Stimulated activated CD4-positive, alpha-beta T cell treated with anti-CD3 and anti-CD28 coated beads, Interleukin-4, amount 100 ng/mL, for 4 hours (primary cell): Measurements from ENCODE around the gene CCDC167.

Experiments
- DNase-seq, 2 experiments: peaks; one replicate each; pipeline ENCODE4 v3.0.0-alpha.2; 2020

Gene CCDC167

GRCh38 chr6:37487591-37488380 is 11.9 kb downstream of the CCDC167 start:
- no peak for DNase-seq

- DNase-seq, result no peak
Observed at GRCh38 chr6:37486121-37486839, 13.4 kb downstream of the CCDC167 start.

GRCh38 chr6:37485291-37485702 is 14.4 kb downstream of the CCDC167 start:
- no peak for DNase-seq

GRCh38 chr6:37484786-37485170 is 14.9 kb downstream of the CCDC167 start:
- DNase-seq, result no peak

- peak; percentile 65 to 78 for DNase-seq
Observed at GRCh38 chr6:37483917-37484785, 15.5 kb downstream of the CCDC167 start.

GRCh38 chr6:37483252-37483901 is 16.3 kb downstream of the CCDC167 start:
- no peak for DNase-seq

- DNase-seq, result no peak
Observed at GRCh38 chr6:37482606-37483251, 17.0 kb downstream of the CCDC167 start.

GRCh38 chr6:37481711-37482605 is 17.7 kb downstream of the CCDC167 start:
- DNase-seq, result no peak

GRCh38 chr6:37480951-37481534 is 18.6 kb downstream of the CCDC167 start:
- DNase-seq, result no peak

- no peak for DNase-seq
Observed at GRCh38 chr6:37480118-37480736, 19.5 kb downstream of the CCDC167 start.

- DNase-seq, result no peak
Observed at GRCh38 chr6:37479266-37479854, 20.3 kb downstream of the CCDC167 start.

- DNase-seq, result no peak
Observed at GRCh38 chr6:37478827-37479226, 20.9 kb downstream of the CCDC167 start.

- DNase-seq, result no peak
Observed at GRCh38 chr6:37477656-37478435, 21.8 kb downstream of the CCDC167 start.

- no peak for DNase-seq
Observed at GRCh38 chr6:37477191-37477590, 22.5 kb downstream of the CCDC167 start.

- no peak for DNase-seq
Observed at GRCh38 chr6:37474316-37474715, 25.4 kb downstream of the CCDC167 start.

- DNase-seq, result no peak
Observed at GRCh38 chr6:37473364-37474095, 26.2 kb downstream of the CCDC167 start.

GRCh38 chr6:37467718-37468117 is 32.0 kb downstream of the CCDC167 start:
- no peak for DNase-seq

GRCh38 chr6:37463110-37463509 is 36.6 kb downstream of the CCDC167 start:
- DNase-seq, result no peak
